IMR-90 (cell line): ENCODE measurements around the gene RHOBTB1.

Experiments used
- CEBPB ChIP-seq: IDR thresholded peaks from 2 replicates; pipeline ENCODE4 v1.6.1; 2012; ENCODE audit warnings: low read depth, low read length, improper control_type of control experiment
- CTCF ChIP-seq: conservative IDR thresholded peaks from 2 replicates; pipeline ENCODE4 v1.5.1; 2012; ENCODE audit warnings: mild to moderate bottlenecking, low read depth, low read length, improper control_type of control experiment
- ELK1 ChIP-seq: fragments of 150-350 bp; IDR thresholded peaks from 2 replicates; pipeline ENCODE4 v1.6.1; 2016; ENCODE audit warnings: low read depth, mild to moderate bottlenecking, low read length, moderate library complexity, borderline replicate concordance
- MAZ ChIP-seq: IDR thresholded peaks from 2 replicates; pipeline ENCODE4 v1.6.1; 2012; ENCODE audit warnings: low read depth, mild to moderate bottlenecking, low read length, improper control_type of control experiment, moderate library complexity, borderline replicate concordance
- POLR2A ChIP-seq: IDR thresholded peaks from 2 replicates; pipeline ENCODE4 v1.6.1; 2012; ENCODE audit warnings: mild to moderate bottlenecking, low read depth, low read length
- RAD21 ChIP-seq: IDR thresholded peaks from 2 replicates; pipeline ENCODE4 v1.6.1; 2012; ENCODE audit warnings: low read length, improper control_type of control experiment
- RCOR1 ChIP-seq: IDR thresholded peaks from 2 replicates; pipeline ENCODE4 v1.6.1; 2012; ENCODE audit warnings: mild to moderate bottlenecking, low read length, improper control_type of control experiment; ENCODE audit not compliant: insufficient replicate concordance
- USF2 ChIP-seq: fragments of 150-350 bp; IDR thresholded peaks from 2 replicates; pipeline ENCODE4 v1.6.1; 2017; ENCODE audit warnings: mild to moderate bottlenecking, antibody characterized with exemption, low read length, low read depth

- no peak for TF ChIP-seq CTCF
- TF ChIP-seq RAD21, result no peak
- TF ChIP-seq POLR2A, result no peak
- TF ChIP-seq CEBPB, result no peak
- no peak for TF ChIP-seq USF2
- no peak for TF ChIP-seq RCOR1
- no peak for TF ChIP-seq MAZ
- TF ChIP-seq ELK1, result no peak
These were observed 122.3 kb downstream of the RHOBTB1 start for GRCh38 chr10:60821656-60822055.
